ENCODE results near the gene DSC3.
A peak's percentile ranks its signal among the peaks of the same experiment; 100 is the strongest.

DNA sequence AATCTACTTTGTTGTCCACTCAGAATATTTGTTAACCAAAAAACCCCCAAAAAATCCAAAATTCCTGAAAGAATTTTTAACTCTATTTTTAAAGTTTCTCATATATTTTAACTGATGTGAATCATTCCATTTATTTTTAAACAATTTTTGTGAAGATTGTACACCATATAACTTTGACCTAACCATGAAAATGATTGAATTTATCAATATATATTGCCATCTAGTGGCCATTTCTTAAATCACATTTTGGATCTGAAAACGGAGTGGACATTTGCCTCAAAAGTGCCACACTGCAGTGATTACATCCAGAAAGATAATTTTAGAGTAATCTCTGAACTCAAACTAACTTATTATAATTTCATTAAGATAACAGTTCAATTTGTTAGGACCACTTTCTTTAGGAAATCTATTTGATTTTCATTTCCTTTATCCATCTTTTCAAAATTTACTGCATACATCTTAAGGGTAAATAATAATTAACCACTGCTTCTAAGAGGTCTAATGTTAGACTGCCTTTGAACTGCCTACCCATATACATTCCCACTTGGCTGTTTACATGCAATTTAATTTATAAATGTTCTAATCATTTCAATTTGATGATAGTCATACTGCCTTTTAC lies 71.1 kb downstream of the DSC3 start:
- TF ChIP-seq, protein P1, sequence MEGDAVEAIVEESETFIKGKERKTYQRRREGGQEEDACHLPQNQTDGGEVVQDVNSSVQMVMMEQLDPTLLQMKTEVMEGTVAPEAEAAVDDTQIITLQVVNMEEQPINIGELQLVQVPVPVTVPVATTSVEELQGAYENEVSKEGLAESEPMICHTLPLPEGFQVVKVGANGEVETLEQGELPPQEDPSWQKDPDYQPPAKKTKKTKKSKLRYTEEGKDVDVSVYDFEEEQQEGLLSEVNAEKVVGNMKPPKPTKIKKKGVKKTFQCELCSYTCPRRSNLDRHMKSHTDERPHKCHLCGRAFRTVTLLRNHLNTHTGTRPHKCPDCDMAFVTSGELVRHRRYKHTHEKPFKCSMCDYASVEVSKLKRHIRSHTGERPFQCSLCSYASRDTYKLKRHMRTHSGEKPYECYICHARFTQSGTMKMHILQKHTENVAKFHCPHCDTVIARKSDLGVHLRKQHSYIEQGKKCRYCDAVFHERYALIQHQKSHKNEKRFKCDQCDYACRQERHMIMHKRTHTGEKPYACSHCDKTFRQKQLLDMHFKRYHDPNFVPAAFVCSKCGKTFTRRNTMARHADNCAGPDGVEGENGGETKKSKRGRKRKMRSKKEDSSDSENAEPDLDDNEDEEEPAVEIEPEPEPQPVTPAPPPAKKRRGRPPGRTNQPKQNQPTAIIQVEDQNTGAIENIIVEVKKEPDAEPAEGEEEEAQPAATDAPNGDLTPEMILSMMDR (IDR thresholded peaks at IDR 0.05) = peak; percentile 18 to 27
- TF ChIP-seq EP300 (IDR thresholded peaks at IDR 0.05) = no peak
- TF ChIP-seq POLR2A (IDR thresholded peaks at IDR 0.05) = no peak

All from suprapubic skin (tissue), 3 donors.